Peyer's patch (tissue), 4 donors: ENCODE results near the gene MTNR1B. TPM values are rescaled to one million over a fixed set of nuclear protein-coding genes. Genes with fewer than 3 reads are reported as not detected.

ENCODE experiments used
- DNase-seq, 3 donors: peaks; one replicate each; pipeline ENCODE4 v3.0.0-alpha.2; 2017 to 2019
- H3K27ac ChIP-seq, 4 donors: fragments of 200-600 bp; sonication (generic); one replicate each; pipeline ENCODE4 v1.5.1; 2016 to 2019
- H3K27me3 ChIP-seq, 2 donors: fragments of 200-600 bp; sonication (generic); one replicate each; pipeline ENCODE4 v1.5.1; 2019
- H3K36me3 ChIP-seq, 3 donors: fragments of 200-600 bp; sonication (generic); one replicate each; pipeline ENCODE4 v1.5.1; 2016 to 2019
- H3K4me1 ChIP-seq, 4 donors: fragments of 200-600 bp; sonication (generic); one replicate each; pipeline ENCODE4 v1.5.1; 2016 to 2019
- H3K4me3 ChIP-seq, 4 donors: fragments of 200-600 bp; sonication (generic); 1 replicate in 3 of 4; 2 replicates in 1 of 4; pipeline ENCODE4 v1.5.1; 2016 to 2019; ENCODE audit warnings: mild to moderate bottlenecking in 1 of 4
- H3K9me3 ChIP-seq, 4 donors: fragments of 200-600 bp; sonication (generic); one replicate each; pipeline ENCODE4 v1.5.1; 2016 to 2019; ENCODE audit warnings: mild to moderate bottlenecking in 1 of 4
- POLR2A ChIP-seq, 2 donors: fragments of 450-650 bp; IDR thresholded peaks; one replicate each; pipeline ENCODE4 v1.5.1; 2017; ENCODE audit warnings: antibody characterized with exemption in 2 of 2, mild to moderate bottlenecking in 2 of 2, moderate library complexity in 2 of 2
- small RNA-seq, 2 donors: library from RNA; depleted of rRNA; stranded (forward); fragments of <200 nt; gene quantifications; one replicate each; pipeline ENCODE3, GENCODE V24; 2016
- total RNA-seq, 4 donors: library from RNA; depleted of rRNA; stranded (reverse); fragments of >200 nt; gene quantifications; one replicate each; pipeline ENCODE4 v1.1.0, GENCODE V29; 2016
- TF ChIP-seq, protein P1 (sequence below), 6 experiments: fragments of 450-650 bp in 4 of 6; fragments of 200-600 bp in 2 of 6; sonication (generic) in 1 of 6; IDR thresholded peaks; one replicate each; pipeline ENCODE4 v1.5.1; 2017 to 2019; ENCODE audit warnings: antibody characterized with exemption in 6 of 6, mild to moderate bottlenecking in 3 of 6, moderate library complexity in 1 of 6

MTNR1B gene
- total RNA-seq, 4 donors from 2014 or later, result not detected

DNA sequence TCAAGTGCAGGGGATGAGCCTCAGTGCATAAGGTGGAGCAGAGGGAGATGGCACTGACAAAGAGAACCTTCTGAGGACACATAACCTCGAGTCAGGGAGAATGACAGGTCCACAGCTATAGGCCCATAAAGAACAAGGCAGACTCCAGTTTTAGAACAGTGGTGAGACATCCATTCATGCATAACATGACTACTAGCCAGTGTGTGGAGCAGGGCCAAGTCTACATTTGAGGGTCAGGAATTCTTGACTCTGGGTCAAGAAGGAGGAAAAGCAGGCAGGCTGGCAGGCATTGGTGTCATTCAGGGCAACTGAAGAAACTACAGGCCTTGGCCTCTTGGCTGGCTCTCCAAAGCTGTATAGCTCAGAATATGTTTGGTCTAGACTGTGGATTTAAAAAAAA is 54.9 kb downstream of the MTNR1B start:
- no peaks in the 10 kb centered on the region for H3K27me3 ChIP-seq
- TF ChIP-seq POLR2A (IDR thresholded peaks at IDR 0.05), result no peak
- TF ChIP-seq, protein P1, sequence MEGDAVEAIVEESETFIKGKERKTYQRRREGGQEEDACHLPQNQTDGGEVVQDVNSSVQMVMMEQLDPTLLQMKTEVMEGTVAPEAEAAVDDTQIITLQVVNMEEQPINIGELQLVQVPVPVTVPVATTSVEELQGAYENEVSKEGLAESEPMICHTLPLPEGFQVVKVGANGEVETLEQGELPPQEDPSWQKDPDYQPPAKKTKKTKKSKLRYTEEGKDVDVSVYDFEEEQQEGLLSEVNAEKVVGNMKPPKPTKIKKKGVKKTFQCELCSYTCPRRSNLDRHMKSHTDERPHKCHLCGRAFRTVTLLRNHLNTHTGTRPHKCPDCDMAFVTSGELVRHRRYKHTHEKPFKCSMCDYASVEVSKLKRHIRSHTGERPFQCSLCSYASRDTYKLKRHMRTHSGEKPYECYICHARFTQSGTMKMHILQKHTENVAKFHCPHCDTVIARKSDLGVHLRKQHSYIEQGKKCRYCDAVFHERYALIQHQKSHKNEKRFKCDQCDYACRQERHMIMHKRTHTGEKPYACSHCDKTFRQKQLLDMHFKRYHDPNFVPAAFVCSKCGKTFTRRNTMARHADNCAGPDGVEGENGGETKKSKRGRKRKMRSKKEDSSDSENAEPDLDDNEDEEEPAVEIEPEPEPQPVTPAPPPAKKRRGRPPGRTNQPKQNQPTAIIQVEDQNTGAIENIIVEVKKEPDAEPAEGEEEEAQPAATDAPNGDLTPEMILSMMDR (IDR thresholded peaks at IDR 0.05), result no peak
- no peak overlapping the region for H3K4me3 ChIP-seq
- no peak for DNase-seq
- no peaks in the 10 kb centered on the region for H3K36me3 ChIP-seq
- H3K9me3 ChIP-seq, result no peaks in the 10 kb centered on the region
- H3K4me1 ChIP-seq, result no peaks in the 10 kb centered on the region
- no peak overlapping the region for H3K27ac ChIP-seq

DNA sequence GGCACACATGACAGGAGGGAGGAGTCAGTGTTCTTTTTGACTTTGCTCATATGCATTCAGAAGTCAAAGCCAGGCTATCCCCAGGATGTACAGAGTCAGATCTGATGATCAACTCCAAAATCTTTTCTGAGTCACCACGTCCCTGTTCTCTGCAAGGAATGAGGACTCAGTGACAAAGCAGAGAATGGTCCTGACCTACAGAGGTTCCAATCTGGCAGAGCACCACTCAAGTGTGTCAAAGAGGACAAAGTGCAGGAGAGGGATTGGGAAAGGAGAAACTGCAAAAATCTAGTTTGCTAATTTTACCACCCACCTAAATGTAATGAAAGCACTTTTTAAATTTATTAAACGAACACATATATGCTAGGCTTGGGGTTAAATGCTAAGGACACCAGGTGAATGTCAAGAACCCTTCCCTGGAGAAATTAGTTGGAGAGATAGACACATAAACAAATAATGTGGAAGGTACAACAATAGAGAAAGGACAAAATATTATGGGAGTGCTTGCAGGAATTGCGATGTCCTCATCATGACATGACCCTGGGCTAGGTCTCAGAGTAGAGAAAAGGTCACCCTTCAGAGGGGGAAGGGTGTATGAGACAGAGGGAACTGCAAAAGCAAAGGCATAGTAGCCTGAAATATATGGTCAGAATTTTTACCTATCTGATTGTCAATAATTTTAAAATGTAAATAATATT is 56.3 kb downstream of the MTNR1B start:
- no peak for DNase-seq
- Histone ChIP-seq H3K27me3 (no peaks in the 10 kb centered on the region), H3K9me3 (no peaks in the 10 kb centered on the region), H3K4me3 (no peak overlapping the region), H3K27ac (no peak overlapping the region), H3K4me1 (no peaks in the 10 kb centered on the region), H3K36me3 (no peaks in the 10 kb centered on the region)
- no peak for TF ChIP-seq POLR2A (IDR thresholded peaks at IDR 0.05)

DNA sequence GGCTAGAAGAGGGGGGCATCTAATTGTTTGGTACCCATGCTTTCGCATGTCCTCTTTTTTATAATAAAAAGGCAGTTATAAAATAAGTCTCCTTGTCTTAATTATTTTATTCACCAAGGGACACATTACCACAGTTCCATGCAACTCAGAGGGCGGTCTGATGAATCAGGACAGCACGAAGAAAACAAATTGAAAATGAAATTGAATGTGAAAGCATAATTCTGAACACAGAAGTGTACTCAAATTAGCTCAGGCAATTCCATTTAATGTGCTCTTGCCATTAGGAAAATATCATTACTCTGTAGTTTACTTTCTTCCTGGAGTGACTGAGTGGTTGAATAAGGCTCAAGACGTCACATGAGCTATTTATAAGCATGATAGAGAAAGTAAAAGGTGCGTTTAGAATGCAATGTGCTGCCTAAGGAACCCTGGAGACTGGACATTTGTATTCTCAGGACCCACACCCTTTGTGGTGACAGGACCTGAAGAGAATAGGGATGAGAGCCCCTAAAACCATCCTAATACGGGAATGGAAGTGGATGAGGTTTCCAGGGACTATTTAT is 59.6 kb downstream of the MTNR1B start:
- Histone ChIP-seq H3K27ac (no peak overlapping the region), H3K4me3 (no peak overlapping the region), H3K27me3 (no peaks in the 10 kb centered on the region), H3K36me3 (no peaks in the 10 kb centered on the region), H3K9me3 (no peaks in the 10 kb centered on the region), H3K4me1 (no peaks in the 10 kb centered on the region)
- no peak for DNase-seq
- TF ChIP-seq, protein P1 (IDR thresholded peaks at IDR 0.05), result no peak
- no peak for TF ChIP-seq POLR2A (IDR thresholded peaks at IDR 0.05)

DNA sequence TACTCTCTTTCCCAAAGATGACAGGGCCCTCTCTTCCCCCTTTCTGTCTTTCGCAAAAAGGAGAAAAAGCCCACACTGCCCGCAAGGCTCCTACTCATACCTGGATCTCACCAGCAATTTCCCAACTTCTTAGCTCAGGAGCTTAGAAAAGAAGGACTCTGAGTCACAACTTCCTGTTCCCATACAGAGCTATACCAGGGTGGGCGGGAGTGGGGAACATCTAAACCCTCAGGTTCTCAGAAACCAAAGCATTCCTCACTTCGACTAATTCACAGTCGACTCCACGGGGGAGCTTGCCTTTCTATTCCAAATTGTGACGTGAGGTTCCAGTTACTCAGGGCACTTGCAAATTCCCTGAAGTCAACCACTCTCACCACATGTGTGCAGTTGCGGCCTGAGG is 61.9 kb downstream of the MTNR1B start:
- no peaks in the 10 kb centered on the region for H3K27me3 ChIP-seq
- DNase-seq, result no peak
- no peaks in the 10 kb centered on the region for H3K9me3 ChIP-seq
- H3K4me1 ChIP-seq, result no peaks in the 10 kb centered on the region
- H3K36me3 ChIP-seq, result no peaks in the 10 kb centered on the region
- no peak overlapping the region for H3K4me3 ChIP-seq
- no peak for TF ChIP-seq POLR2A (IDR thresholded peaks at IDR 0.05)
- TF ChIP-seq, protein P1 (IDR thresholded peaks at IDR 0.05), result no peak
- H3K27ac ChIP-seq, result no peak overlapping the region

Small RNA genes within 50 kb of the gene (small RNA-seq; reads per million reads assigned to genes)
- gene SNRPGP16, result 0 reads per million in 2 donors

Other genes with a start within 250 kb of the MTNR1B start
- gene SLC36A4, start 228.3 kb downstream of the MTNR1B start, total RNA-seq, result 10 to 100 TPM in 1 of 4 donors, 1 to 10 TPM in 3; 3.2 to 32.2 (median 4.8) TPM